Neural cell (in vitro differentiated cells): ENCODE results near the gene HELZ2.
"Not testable (repeated sequence)": the region's sequence is repeated elsewhere in the genome, so short reads cannot be mapped to it uniquely, and the experiment has no call there.

Experiments used
- EP300 ChIP-seq: fragments of 450-650 bp; conservative IDR thresholded peaks from 2 replicates; pipeline ENCODE4 v1.6.1; 2014; ENCODE audit warnings: antibody characterized with exemption, mild to moderate bottlenecking, moderate library complexity; ENCODE audit not compliant: poor library complexity, severe bottlenecking
- EZH2 ChIP-seq: fragments of 200-600, 300-800 bp; shearing (Covaris generic), sonication (generic); IDR thresholded peaks from 2 replicates; pipeline ENCODE4 v1.6.1; 2014; ENCODE audit warnings: antibody characterized with exemption, low read length, borderline replicate concordance, mild to moderate bottlenecking; ENCODE audit not compliant: insufficient read depth, poor library complexity, severe bottlenecking
- MXI1 ChIP-seq: fragments of 450-650 bp; conservative IDR thresholded peaks from 2 replicates; pipeline ENCODE4 v1.6.1; 2014; ENCODE audit warnings: antibody characterized with exemption, mild to moderate bottlenecking; ENCODE audit not compliant: poor library complexity, severe bottlenecking
- POLR2AphosphoS5 ChIP-seq: IDR thresholded peaks from 2 replicates; pipeline ENCODE4 v1.6.1; 2012
- RAD21 ChIP-seq: fragments of 450-650 bp; conservative IDR thresholded peaks from 2 replicates; pipeline ENCODE4 v1.6.1; 2014; ENCODE audit warnings: antibody characterized with exemption, mild to moderate bottlenecking, moderate library complexity
- SMC3 ChIP-seq: fragments of 450-650 bp; conservative IDR thresholded peaks from 2 replicates; pipeline ENCODE4 v1.6.1; 2014; ENCODE audit warnings: antibody characterized with exemption, mild to moderate bottlenecking, moderate library complexity; ENCODE audit not compliant: poor library complexity
- TAF1 ChIP-seq: IDR thresholded peaks from 2 replicates; pipeline ENCODE4 v1.6.1; 2012; ENCODE audit warnings: low read depth
- TF ChIP-seq, protein P1 (sequence below): fragments of 450-650 bp; IDR thresholded peaks from 2 replicates; pipeline ENCODE4 v1.5.1; 2014; ENCODE audit warnings: antibody characterized with exemption, mild to moderate bottlenecking, moderate library complexity; ENCODE audit not compliant: poor library complexity, severe bottlenecking
- TF ChIP-seq, protein P2 (sequence below): IDR thresholded peaks from 2 replicates; pipeline ENCODE4 v1.6.1; 2012; ENCODE audit warnings: borderline replicate concordance

DNA sequence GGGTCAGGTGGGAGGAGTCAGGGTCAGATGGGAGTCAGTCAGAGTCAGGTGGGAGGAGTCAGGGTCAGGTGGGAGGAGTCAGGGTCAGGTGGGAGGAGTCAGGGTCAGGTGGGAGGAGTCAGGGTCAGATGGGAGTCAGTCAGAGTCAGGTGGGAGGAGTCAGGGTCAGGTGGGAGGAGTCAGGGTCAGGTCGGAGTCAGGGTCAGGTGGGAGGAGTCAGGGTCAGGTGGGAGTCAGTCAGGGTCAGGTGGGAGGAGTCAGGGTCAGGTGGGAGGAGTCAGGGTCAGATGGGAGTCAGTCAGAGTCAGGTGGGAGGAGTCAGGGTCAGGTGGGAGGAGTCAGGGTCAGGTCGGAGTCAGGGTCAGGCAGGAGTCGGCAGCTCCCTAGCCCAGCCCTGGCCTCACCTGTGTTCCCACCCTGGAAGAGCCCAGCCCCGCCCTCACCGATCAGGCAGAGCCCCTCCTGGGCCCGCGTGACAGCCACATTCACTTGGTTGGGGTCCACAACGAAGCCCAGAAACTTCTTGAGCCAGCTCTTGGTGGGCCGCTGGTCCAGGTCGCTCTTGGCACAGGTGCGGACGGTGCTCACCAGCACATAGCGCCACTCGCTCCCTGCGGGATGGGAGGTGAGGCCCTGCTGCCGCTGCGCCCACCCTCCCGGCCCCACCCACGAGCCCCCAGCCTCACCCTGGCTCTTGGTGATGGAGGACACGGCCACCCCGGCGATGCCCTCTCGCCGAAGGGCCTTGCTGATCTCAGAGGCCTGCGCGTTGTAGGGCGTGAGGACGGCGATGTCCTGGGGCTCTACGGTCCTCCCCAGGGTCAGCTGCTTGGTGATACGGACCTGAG lies 14.3 kb downstream of the HELZ2 start:
- TF ChIP-seq, protein P1, sequence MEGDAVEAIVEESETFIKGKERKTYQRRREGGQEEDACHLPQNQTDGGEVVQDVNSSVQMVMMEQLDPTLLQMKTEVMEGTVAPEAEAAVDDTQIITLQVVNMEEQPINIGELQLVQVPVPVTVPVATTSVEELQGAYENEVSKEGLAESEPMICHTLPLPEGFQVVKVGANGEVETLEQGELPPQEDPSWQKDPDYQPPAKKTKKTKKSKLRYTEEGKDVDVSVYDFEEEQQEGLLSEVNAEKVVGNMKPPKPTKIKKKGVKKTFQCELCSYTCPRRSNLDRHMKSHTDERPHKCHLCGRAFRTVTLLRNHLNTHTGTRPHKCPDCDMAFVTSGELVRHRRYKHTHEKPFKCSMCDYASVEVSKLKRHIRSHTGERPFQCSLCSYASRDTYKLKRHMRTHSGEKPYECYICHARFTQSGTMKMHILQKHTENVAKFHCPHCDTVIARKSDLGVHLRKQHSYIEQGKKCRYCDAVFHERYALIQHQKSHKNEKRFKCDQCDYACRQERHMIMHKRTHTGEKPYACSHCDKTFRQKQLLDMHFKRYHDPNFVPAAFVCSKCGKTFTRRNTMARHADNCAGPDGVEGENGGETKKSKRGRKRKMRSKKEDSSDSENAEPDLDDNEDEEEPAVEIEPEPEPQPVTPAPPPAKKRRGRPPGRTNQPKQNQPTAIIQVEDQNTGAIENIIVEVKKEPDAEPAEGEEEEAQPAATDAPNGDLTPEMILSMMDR, result not testable (repeated sequence)
- TF ChIP-seq EZH2, EP300, POLR2AphosphoS5, RAD21, MXI1, TAF1, SMC3: not testable (repeated sequence)
- TF ChIP-seq, protein P2, sequence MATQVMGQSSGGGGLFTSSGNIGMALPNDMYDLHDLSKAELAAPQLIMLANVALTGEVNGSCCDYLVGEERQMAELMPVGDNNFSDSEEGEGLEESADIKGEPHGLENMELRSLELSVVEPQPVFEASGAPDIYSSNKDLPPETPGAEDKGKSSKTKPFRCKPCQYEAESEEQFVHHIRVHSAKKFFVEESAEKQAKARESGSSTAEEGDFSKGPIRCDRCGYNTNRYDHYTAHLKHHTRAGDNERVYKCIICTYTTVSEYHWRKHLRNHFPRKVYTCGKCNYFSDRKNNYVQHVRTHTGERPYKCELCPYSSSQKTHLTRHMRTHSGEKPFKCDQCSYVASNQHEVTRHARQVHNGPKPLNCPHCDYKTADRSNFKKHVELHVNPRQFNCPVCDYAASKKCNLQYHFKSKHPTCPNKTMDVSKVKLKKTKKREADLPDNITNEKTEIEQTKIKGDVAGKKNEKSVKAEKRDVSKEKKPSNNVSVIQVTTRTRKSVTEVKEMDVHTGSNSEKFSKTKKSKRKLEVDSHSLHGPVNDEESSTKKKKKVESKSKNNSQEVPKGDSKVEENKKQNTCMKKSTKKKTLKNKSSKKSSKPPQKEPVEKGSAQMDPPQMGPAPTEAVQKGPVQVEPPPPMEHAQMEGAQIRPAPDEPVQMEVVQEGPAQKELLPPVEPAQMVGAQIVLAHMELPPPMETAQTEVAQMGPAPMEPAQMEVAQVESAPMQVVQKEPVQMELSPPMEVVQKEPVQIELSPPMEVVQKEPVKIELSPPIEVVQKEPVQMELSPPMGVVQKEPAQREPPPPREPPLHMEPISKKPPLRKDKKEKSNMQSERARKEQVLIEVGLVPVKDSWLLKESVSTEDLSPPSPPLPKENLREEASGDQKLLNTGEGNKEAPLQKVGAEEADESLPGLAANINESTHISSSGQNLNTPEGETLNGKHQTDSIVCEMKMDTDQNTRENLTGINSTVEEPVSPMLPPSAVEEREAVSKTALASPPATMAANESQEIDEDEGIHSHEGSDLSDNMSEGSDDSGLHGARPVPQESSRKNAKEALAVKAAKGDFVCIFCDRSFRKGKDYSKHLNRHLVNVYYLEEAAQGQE, result not testable (repeated sequence)
